ENCODE data around the gene KLHL30. TPM values are rescaled to one million over a fixed set of nuclear protein-coding genes. Genes with fewer than 3 reads are reported as not detected.

Gene KLHL30
- total RNA-seq, 4 donors from 2014 or later: 0.09 to 0.38 (median 0.18) TPM; not detected in 1

GRCh38 chr2:238144262-238144661, 5.8 kb downstream of the KLHL30 start:
- WGBS, 2 donors: 75% methylated on average over 4 of the region's 5 CpGs; no CpG with 5 or more reads in 1 of the 2 donors
- intact Hi-C loops (cut with DNase I): no loop called here
- Histone ChIP-seq H3K4me3 (no peak overlapping the region), H3K9me3 (no peaks in the 10 kb centered on the region), H3K27me3 (no peaks in the 10 kb centered on the region), H3K4me1 (peaks cover 24 to 41% (median 32%) of the 10 kb centered on the region in 3 donors), H3K36me3 (no peaks in the 10 kb centered on the region), H3K27ac (peak overlapping the region in 2 of 4 donors; percentile 66 to 68)
- DNase-seq: no peak
- TF ChIP-seq POLR2A (IDR thresholded peaks at IDR 0.05): no peak
- no peak for TF ChIP-seq CTCF (IDR thresholded peaks at IDR 0.05)

- H3K4me1 ChIP-seq: peaks cover 24 to 36% (median 30%) of the 10 kb centered on the region in 3 donors
- WGBS, 2 donors: 66 to 93% methylated on average over 3 to 4 of the region's 12 CpGs
- no peaks in the 10 kb centered on the region for H3K36me3 ChIP-seq
- H3K9me3 ChIP-seq: no peaks in the 10 kb centered on the region
- H3K4me3 ChIP-seq: no peak overlapping the region
- no peaks in the 10 kb centered on the region for H3K27me3 ChIP-seq
- DNase-seq: no peak
- TF ChIP-seq POLR2A (IDR thresholded peaks at IDR 0.05) (no peak), CTCF (IDR thresholded peaks at IDR 0.05) (no peak)
- no peak overlapping the region for H3K27ac ChIP-seq
- intact Hi-C loops (cut with DNase I): no loop called here
These were observed 6.6 kb downstream of the KLHL30 start for GRCh38 chr2:238145046-238145445.

- 17 to 71% methylated on average over 2 to 4 of the region's 12 CpGs for WGBS, 2 donors
- H3K27ac ChIP-seq: no peak overlapping the region
These were observed 7.4 kb downstream of the KLHL30 start for GRCh38 chr2:238145851-238146250.

GRCh38 chr2:238146884-238147544, 8.5 kb downstream of the KLHL30 start:
- no peaks in the 10 kb centered on the region for H3K9me3 ChIP-seq
- H3K4me3 ChIP-seq: no peak overlapping the region
- no peaks in the 10 kb centered on the region for H3K27me3 ChIP-seq
- WGBS, 2 donors: 78 to 84% methylated on average over 6 to 10 of the region's 13 CpGs
- intact Hi-C loops (cut with DNase I): no loop called here
- TF ChIP-seq CTCF (IDR thresholded peaks at IDR 0.05) (no peak), POLR2A (IDR thresholded peaks at IDR 0.05) (no peak)
- no peak overlapping the region for H3K27ac ChIP-seq
- peaks cover 14 to 21% (median 20%) of the 10 kb centered on the region in 3 donors for H3K4me1 ChIP-seq
- DNase-seq: no peak
- no peaks in the 10 kb centered on the region for H3K36me3 ChIP-seq

More at GRCh38 chr2:238145851-238146250, 7.4 kb downstream of the KLHL30 start:
- intact Hi-C loops (cut with DNase I): no loop called here
- peaks cover 24 to 33% (median 30%) of the 10 kb centered on the region in 3 donors for H3K4me1 ChIP-seq
- H3K9me3 ChIP-seq: no peaks in the 10 kb centered on the region
- no peaks in the 10 kb centered on the region for H3K36me3 ChIP-seq
- H3K4me3 ChIP-seq: no peak overlapping the region
- H3K27me3 ChIP-seq: no peaks in the 10 kb centered on the region
- TF ChIP-seq CTCF (IDR thresholded peaks at IDR 0.05) (no peak), POLR2A (IDR thresholded peaks at IDR 0.05) (no peak)
- DNase-seq: no peak

GRCh38 chr2:238148981-238149380, 10.5 kb downstream of the KLHL30 start:
- no peak overlapping the region for H3K27ac ChIP-seq
- no peaks in the 10 kb centered on the region for H3K27me3 ChIP-seq
- peaks cover under 1 to 13% (median under 1%) of the 10 kb centered on the region in 3 donors for H3K4me1 ChIP-seq
- TF ChIP-seq POLR2A (IDR thresholded peaks at IDR 0.05): no peak
- TF ChIP-seq CTCF (IDR thresholded peaks at IDR 0.05): no peak
- no peaks in the 10 kb centered on the region for H3K36me3 ChIP-seq
- no peaks in the 10 kb centered on the region for H3K9me3 ChIP-seq
- 94% methylated on average over 6 of the region's 15 CpGs; no CpG with 5 or more reads in 1 of the 2 donors for WGBS, 2 donors
- H3K4me3 ChIP-seq: no peak overlapping the region
- intact Hi-C loops (cut with DNase I): no loop called here
- DNase-seq: no peak

All from esophagus squamous epithelium (tissue), 5 donors.